Measurements from ENCODE around the gene MCU. TPM values are rescaled to one million over a fixed set of nuclear protein-coding genes. Genes with fewer than 3 reads are reported as not detected.

MCU gene
- total and polyA plus RNA-seq, 2 donors (not counting 1 experiment from before 2014, with no cell fraction given), result 11.7 to 21.1 TPM

- CTCF ChIA-PET, result no interaction called here
- DNase-seq, result no peak
- no CpG with 5 or more reads among the region's 1 CpG for WGBS (ENCODE audit: insufficient coverage)
- peaks cover 32% of the 10 kb centered on the region for H3K79me2 ChIP-seq (ENCODE audit: control insufficient read depth, insufficient read depth, low read length)
- no peak for ATAC-seq (ENCODE audit: low read depth)
- H2AFZ ChIP-seq (ENCODE audit: insufficient read depth, low read depth, low read length, poor library complexity, severe bottlenecking), result no peak overlapping the region
- no peak overlapping the region for H3K27ac ChIP-seq (ENCODE audit: low read length in 2 of 2)
- no peaks in the 10 kb centered on the region for H3K9me3 Mint-ChIP-seq (ENCODE audit: insufficient read depth)
- H3K9me3 ChIP-seq (ENCODE audit: control extremely low read depth in 1 of 3, control insufficient read depth in 2 of 3, insufficient read depth in 1 of 3, low read length in 2 of 3), result no peaks in the 10 kb centered on the region
- POLR2A ChIA-PET, result no interaction called here
- intact Hi-C loops (cut with micrococcal nuclease), result no loop called here
- H3K4me3 Mint-ChIP-seq, result no peak overlapping the region
- no peak overlapping the region for H3K4me2 ChIP-seq (replicated peaks; ENCODE audit: low read depth, low read length, poor library complexity, severe bottlenecking)
- TF ChIP-seq EZH2 (IDR thresholded peaks at IDR 0.05; ENCODE audit: borderline replicate concordance, insufficient read depth, low read depth, low read length, poor library complexity, severe bottlenecking) (no peak), CTCF (IDR thresholded peaks at IDR 0.05) (no peak)
- H3K4me1 ChIP-seq (ENCODE audit: control insufficient read depth in 2 of 2, insufficient read depth in 2 of 2, low read length in 2 of 2), result no peaks in the 10 kb centered on the region
- H3K9ac ChIP-seq (ENCODE audit: low read length), result no peak overlapping the region
- no peak overlapping the region for H3K27ac Mint-ChIP-seq
- H3K36me3 ChIP-seq (replicated peaks in 1 of 2; ENCODE audit: control extremely low read depth in 1 of 2, control insufficient read depth in 1 of 2, extremely low read depth in 1 of 2, insufficient read depth in 2 of 2, low read length in 1 of 2), result peaks cover 0 to 1% of the 10 kb centered on the region in 2 experiments
- no peaks in the 10 kb centered on the region for H4K20me1 ChIP-seq (ENCODE audit: control insufficient read depth, insufficient read depth, low read length, poor library complexity, severe bottlenecking)
- H3K27me3 Mint-ChIP-seq, result no peaks in the 10 kb centered on the region
- H3K27me3 ChIP-seq (replicated peaks in 1 of 4; ENCODE audit: control extremely low read depth in 1 of 4, control insufficient read depth in 3 of 4, insufficient read depth in 4 of 4, low read length in 3 of 4), result no peaks in the 10 kb centered on the region
- H3K4me1 Mint-ChIP-seq, result peaks cover 3% of the 10 kb centered on the region
- no peak overlapping the region for H3K4me3 ChIP-seq (ENCODE audit: control extremely low read depth in 1 of 5, extremely low read depth in 1 of 5, insufficient read depth in 1 of 5, low read depth in 2 of 5, low read length in 4 of 5)
These were observed 17.1 kb downstream of the MCU start for GRCh38 chr10:72709041-72709440.

- no peak for DNase-seq
- Mint-ChIP-seq H3K4me3 (no peak overlapping the region), H3K9me3 (ENCODE audit: insufficient read depth) (no peaks in the 10 kb centered on the region), H3K27ac (no peak overlapping the region), H3K27me3 (no peaks in the 10 kb centered on the region), H3K4me1 (peaks cover 2% of the 10 kb centered on the region)
- H2AFZ ChIP-seq (ENCODE audit: insufficient read depth, low read depth, low read length, poor library complexity, severe bottlenecking), result no peak overlapping the region
- ChIA-PET POLR2A (no interaction called here), CTCF (no interaction called here)
- H4K20me1 ChIP-seq (ENCODE audit: control insufficient read depth, insufficient read depth, low read length, poor library complexity, severe bottlenecking), result no peaks in the 10 kb centered on the region
- H3K79me2 ChIP-seq (ENCODE audit: control insufficient read depth, insufficient read depth, low read length), result peaks cover 14% of the 10 kb centered on the region
- no peaks in the 10 kb centered on the region for H3K27me3 ChIP-seq (replicated peaks in 1 of 4; ENCODE audit: control extremely low read depth in 1 of 4, control insufficient read depth in 3 of 4, insufficient read depth in 4 of 4, low read length in 3 of 4)
- no peak overlapping the region for H3K9ac ChIP-seq (ENCODE audit: low read length)
- no peak for TF ChIP-seq EZH2 (IDR thresholded peaks at IDR 0.05; ENCODE audit: borderline replicate concordance, insufficient read depth, low read depth, low read length, poor library complexity, severe bottlenecking)
- TF ChIP-seq CTCF (IDR thresholded peaks at IDR 0.05), result no peak
- H3K36me3 ChIP-seq (replicated peaks in 1 of 2; ENCODE audit: control extremely low read depth in 1 of 2, control insufficient read depth in 1 of 2, extremely low read depth in 1 of 2, insufficient read depth in 2 of 2, low read length in 1 of 2), result peaks cover 1 to 9% of the 10 kb centered on the region in 2 experiments
- H3K4me3 ChIP-seq (ENCODE audit: control extremely low read depth in 1 of 5, extremely low read depth in 1 of 5, insufficient read depth in 1 of 5, low read depth in 2 of 5, low read length in 4 of 5), result no peak overlapping the region
- no peak overlapping the region for H3K27ac ChIP-seq (ENCODE audit: low read length in 2 of 2)
- no peak overlapping the region for H3K4me2 ChIP-seq (replicated peaks; ENCODE audit: low read depth, low read length, poor library complexity, severe bottlenecking)
- ATAC-seq (ENCODE audit: low read depth), result no peak
- no peaks in the 10 kb centered on the region for H3K4me1 ChIP-seq (ENCODE audit: control insufficient read depth in 2 of 2, insufficient read depth in 2 of 2, low read length in 2 of 2)
- no peaks in the 10 kb centered on the region for H3K9me3 ChIP-seq (ENCODE audit: control extremely low read depth in 1 of 3, control insufficient read depth in 2 of 3, insufficient read depth in 1 of 3, low read length in 2 of 3)
- intact Hi-C loops (cut with micrococcal nuclease), result no loop called here
- no CpG with 5 or more reads among the region's 2 CpGs for WGBS (ENCODE audit: insufficient coverage)
These were observed 20.2 kb downstream of the MCU start for GRCh38 chr10:72712136-72712535.

Measured in B cell (primary cell).